Measurements from ENCODE around the gene ROCK2.

The ROCK2 gene

DNA sequence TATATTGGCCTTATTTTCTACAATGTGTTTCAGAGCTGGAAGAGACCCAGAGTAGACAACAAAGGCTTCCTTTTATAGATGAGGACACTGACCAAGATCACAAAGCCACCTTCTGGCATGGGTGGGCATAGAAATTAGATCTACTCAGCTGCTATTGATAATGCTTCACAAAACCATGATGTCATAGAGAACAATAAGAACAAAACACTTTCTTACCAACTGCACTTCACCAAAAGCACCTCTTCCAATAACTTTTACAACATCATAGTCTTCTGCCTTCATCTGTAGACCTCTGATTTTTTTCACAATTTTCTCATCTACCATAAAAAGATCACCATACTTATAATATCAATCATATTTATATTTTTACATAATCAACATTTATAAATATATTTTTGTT, 58.1 kb downstream of the ROCK2 start:
- no peak overlapping the region for H3K4me3 ChIP-seq (ENCODE audit: control insufficient read depth, low read depth, low read length)
- no peak for DNase-seq (ENCODE audit: low read depth)
- TF ChIP-seq, protein P1, sequence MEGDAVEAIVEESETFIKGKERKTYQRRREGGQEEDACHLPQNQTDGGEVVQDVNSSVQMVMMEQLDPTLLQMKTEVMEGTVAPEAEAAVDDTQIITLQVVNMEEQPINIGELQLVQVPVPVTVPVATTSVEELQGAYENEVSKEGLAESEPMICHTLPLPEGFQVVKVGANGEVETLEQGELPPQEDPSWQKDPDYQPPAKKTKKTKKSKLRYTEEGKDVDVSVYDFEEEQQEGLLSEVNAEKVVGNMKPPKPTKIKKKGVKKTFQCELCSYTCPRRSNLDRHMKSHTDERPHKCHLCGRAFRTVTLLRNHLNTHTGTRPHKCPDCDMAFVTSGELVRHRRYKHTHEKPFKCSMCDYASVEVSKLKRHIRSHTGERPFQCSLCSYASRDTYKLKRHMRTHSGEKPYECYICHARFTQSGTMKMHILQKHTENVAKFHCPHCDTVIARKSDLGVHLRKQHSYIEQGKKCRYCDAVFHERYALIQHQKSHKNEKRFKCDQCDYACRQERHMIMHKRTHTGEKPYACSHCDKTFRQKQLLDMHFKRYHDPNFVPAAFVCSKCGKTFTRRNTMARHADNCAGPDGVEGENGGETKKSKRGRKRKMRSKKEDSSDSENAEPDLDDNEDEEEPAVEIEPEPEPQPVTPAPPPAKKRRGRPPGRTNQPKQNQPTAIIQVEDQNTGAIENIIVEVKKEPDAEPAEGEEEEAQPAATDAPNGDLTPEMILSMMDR (IDR thresholded peaks at IDR 0.05; ENCODE audit: control insufficient read depth, insufficient read depth, low read depth, low read length, missing control alignments), result no peak

DNA sequence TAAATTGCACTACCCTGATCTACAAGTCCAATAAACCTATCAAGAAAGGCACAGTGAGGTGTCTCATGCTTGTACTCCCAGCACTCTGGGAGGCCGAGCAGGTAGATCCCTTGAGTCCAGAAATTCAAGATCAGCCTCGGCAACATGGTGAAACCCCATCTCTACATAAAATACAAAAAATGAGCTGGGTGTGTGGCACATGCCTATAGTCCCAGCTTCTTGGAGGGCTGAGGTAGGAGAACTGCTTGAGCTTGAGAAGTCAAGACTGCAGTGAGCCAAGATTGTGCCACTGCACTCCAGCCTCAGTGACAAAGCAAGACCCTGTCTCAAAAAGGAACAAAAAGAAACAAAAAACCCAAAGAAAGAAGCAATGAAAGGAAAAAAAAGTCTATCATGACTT, 58.9 kb downstream of the ROCK2 start:
- TF ChIP-seq, protein P1 (IDR thresholded peaks at IDR 0.05; ENCODE audit: control insufficient read depth, insufficient read depth, low read depth, low read length, missing control alignments), result no peak
- no peak overlapping the region for H3K4me3 ChIP-seq (ENCODE audit: control insufficient read depth, low read depth, low read length)
- DNase-seq (ENCODE audit: low read depth), result no peak

DNA sequence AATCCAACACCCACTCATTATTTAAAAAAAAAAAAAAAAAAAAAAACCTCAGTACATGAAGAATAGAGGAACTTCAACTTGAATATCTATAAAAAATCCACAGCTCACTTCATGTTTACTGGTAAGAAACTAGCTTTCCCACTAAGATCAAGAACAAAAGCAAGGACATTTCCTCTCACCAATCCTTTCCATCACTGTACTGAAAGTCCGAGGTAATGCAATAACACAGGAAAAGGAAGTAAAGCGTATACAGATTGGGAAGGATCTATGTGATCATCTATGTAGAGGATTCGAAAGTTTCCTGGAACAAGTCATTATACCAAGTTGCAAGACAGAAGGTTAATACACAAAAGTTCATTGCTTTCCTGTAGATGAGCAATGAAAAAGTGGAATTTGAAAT, 63.2 kb downstream of the ROCK2 start:
- DNase-seq (ENCODE audit: low read depth), result no peak
- TF ChIP-seq, protein P1 (IDR thresholded peaks at IDR 0.05; ENCODE audit: control insufficient read depth, insufficient read depth, low read depth, low read length, missing control alignments), result no peak
- H3K4me3 ChIP-seq (ENCODE audit: control insufficient read depth, low read depth, low read length), result no peak overlapping the region

- no peak for DNase-seq (ENCODE audit: low read depth)
- no peak overlapping the region for H3K4me3 ChIP-seq (ENCODE audit: control insufficient read depth, low read depth, low read length)
- TF ChIP-seq, protein P1 (IDR thresholded peaks at IDR 0.05; ENCODE audit: control insufficient read depth, insufficient read depth, low read depth, low read length, missing control alignments), result no peak
Measured at GRCh38 chr2:11280713-11281112, 63.7 kb downstream of the ROCK2 start.

DNA sequence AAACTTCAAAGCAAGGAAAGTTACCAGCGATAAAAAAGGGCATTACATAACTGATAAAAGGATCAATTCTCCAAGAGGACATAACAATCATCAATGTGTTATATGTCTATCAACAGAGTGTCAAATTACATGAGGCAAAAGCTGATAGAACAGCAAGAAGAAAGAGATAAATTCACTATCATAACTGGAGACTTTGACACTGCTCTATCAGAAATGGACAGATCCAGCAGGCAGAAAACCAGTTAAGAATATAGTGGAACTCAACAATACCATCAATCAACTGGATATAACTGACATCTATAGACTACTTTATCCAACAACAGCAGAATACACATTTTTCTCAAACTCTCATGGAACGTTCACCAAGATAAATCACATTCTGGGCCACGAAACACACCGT, 65.0 kb downstream of the ROCK2 start:
- H3K4me3 ChIP-seq (ENCODE audit: control insufficient read depth, low read depth, low read length), result no peak overlapping the region
- TF ChIP-seq, protein P1 (IDR thresholded peaks at IDR 0.05; ENCODE audit: control insufficient read depth, insufficient read depth, low read depth, low read length, missing control alignments), result no peak
- no peak for DNase-seq (ENCODE audit: low read depth)

DNA sequence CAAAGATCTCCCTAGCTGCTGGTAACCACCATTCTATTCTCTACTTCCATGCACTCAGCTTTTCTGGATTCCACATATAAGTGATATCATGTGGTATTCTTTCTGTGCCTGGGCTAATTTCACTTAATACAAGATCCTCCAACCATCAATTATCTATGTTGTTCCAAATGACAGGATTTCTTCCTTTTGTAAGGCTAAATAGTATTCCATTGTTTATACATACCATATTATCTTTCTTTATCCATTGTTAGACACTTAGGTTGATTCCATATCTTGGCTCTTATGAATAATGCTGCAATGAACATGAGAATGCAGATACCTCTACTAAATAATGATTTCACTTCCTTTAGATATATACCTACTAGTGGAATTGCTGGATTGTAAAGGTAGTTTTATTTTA, 66.2 kb downstream of the ROCK2 start:
- DNase-seq (ENCODE audit: low read depth), result no peak
- TF ChIP-seq, protein P1 (IDR thresholded peaks at IDR 0.05; ENCODE audit: control insufficient read depth, insufficient read depth, low read depth, low read length, missing control alignments), result no peak

DNA sequence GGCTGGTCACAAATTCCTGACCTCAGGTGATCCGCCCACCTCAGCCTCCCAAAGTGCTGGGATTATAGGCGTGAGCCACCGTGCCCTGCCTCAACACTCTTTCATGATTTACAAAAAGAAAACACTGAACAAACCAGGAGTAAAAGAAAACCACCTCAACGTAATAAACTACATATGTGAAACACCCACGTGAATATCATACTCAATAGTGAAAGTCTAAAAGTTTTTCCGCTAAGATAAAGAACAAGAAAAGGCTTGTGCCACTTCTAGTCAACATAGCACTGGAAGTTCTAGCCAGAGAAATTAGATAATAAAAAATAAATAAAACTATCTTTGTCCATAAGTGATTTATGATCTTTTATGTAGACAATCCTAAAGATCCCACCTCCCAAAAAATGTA, 68.5 kb downstream of the ROCK2 start:
- no peak overlapping the region for H3K4me3 ChIP-seq (ENCODE audit: control insufficient read depth, low read depth, low read length)
- DNase-seq (ENCODE audit: low read depth), result no peak
- TF ChIP-seq, protein P1 (IDR thresholded peaks at IDR 0.05; ENCODE audit: control insufficient read depth, insufficient read depth, low read depth, low read length, missing control alignments), result no peak

More for the DNA sequence above, 66.2 kb downstream of the ROCK2 start:
- H3K4me3 ChIP-seq (ENCODE audit: control insufficient read depth, low read depth, low read length), result no peak overlapping the region
